Type B pancreatic cell (in vitro differentiated cells): ENCODE results near the gene GABRB3. TPM values are rescaled to one million over a fixed set of nuclear protein-coding genes. Genes with fewer than 3 reads are reported as not detected.

Source experiments
- DNase-seq: peaks from one replicate; pipeline ENCODE4 v3.0.0; 2021; ENCODE audit warnings: mixed read lengths; ENCODE audit not compliant: unreplicated experiment; ENCODE audit errors: extremely low spot score
- H3K27ac Mint-ChIP-seq: 2 replicates; pipeline ENCODE4 v1.8.0; 2021; ENCODE audit warnings: mild to moderate bottlenecking, mixed read lengths
- H3K27me3 Mint-ChIP-seq: 2 replicates; pipeline ENCODE4 v1.8.0; 2021; ENCODE audit warnings: mixed read lengths
- H3K36me3 Mint-ChIP-seq: 2 replicates; pipeline ENCODE4 v1.8.0; 2021; ENCODE audit warnings: mixed read lengths
- H3K4me1 Mint-ChIP-seq: one replicate; pipeline ENCODE4 v1.8.0; 2021; ENCODE audit warnings: mixed read lengths; ENCODE audit not compliant: unreplicated experiment
- H3K4me3 Mint-ChIP-seq: 2 replicates; pipeline ENCODE4 v1.8.0; 2021; ENCODE audit warnings: mild to moderate bottlenecking, mixed read lengths
- H3K9me3 Mint-ChIP-seq: 2 replicates; pipeline ENCODE4 v1.8.0; 2021; ENCODE audit warnings: mixed read lengths
- CTCF ChIP-seq: fragments of 200-600 bp; sonication (generic); conservative IDR thresholded peaks from 2 replicates; pipeline ENCODE4 v1.5.0; 2021; ENCODE audit warnings: antibody characterized with exemption, mild to moderate bottlenecking
- total RNA-seq: library from RNA; stranded (reverse); gene quantifications from 2 replicates; pipeline ENCODE4 v1.2.1, GENCODE V29; 2021; ENCODE audit warnings: low replicate concordance

The GABRB3 gene
- total RNA-seq, 1 donor from 2014 or later = 28.5 TPM

- H3K36me3 Mint-ChIP-seq = peaks cover 6% of the 10 kb centered on the region
- H3K27ac Mint-ChIP-seq = no peak overlapping the region
- H3K4me1 Mint-ChIP-seq = no peaks in the 10 kb centered on the region
- no peak overlapping the region for H3K4me3 Mint-ChIP-seq
- H3K9me3 Mint-ChIP-seq = peaks cover 7% of the 10 kb centered on the region
- no peak for DNase-seq
- no peaks in the 10 kb centered on the region for H3K27me3 Mint-ChIP-seq
- TF ChIP-seq CTCF = no peak
Observed at GRCh38 chr15:26731965-26732364, 40.9 kb downstream of the GABRB3 start.

GRCh38 chr15:26729581-26729980, 43.3 kb downstream of the GABRB3 start:
- peaks cover 7% of the 10 kb centered on the region for H3K9me3 Mint-ChIP-seq

GRCh38 chr15:26729030-26729429, 43.8 kb downstream of the GABRB3 start:
- no peaks in the 10 kb centered on the region for H3K4me1 Mint-ChIP-seq
- no peak for TF ChIP-seq CTCF
- no peaks in the 10 kb centered on the region for H3K27me3 Mint-ChIP-seq
- H3K4me3 Mint-ChIP-seq = no peak overlapping the region
- peaks cover 6% of the 10 kb centered on the region for H3K36me3 Mint-ChIP-seq
- no peak overlapping the region for H3K27ac Mint-ChIP-seq
- H3K9me3 Mint-ChIP-seq = peaks cover 7% of the 10 kb centered on the region
- DNase-seq = no peak

More at GRCh38 chr15:26729581-26729980, 43.3 kb downstream of the GABRB3 start:
- no peak overlapping the region for H3K4me3 Mint-ChIP-seq
- no peak overlapping the region for H3K27ac Mint-ChIP-seq
- DNase-seq = no peak
- H3K27me3 Mint-ChIP-seq = no peaks in the 10 kb centered on the region
- H3K36me3 Mint-ChIP-seq = peaks cover 6% of the 10 kb centered on the region
- no peak for TF ChIP-seq CTCF
- H3K4me1 Mint-ChIP-seq = no peaks in the 10 kb centered on the region

- no peak for TF ChIP-seq CTCF
- H3K27me3 Mint-ChIP-seq = peaks cover 14% of the 10 kb centered on the region
- no peaks in the 10 kb centered on the region for H3K9me3 Mint-ChIP-seq
- H3K27ac Mint-ChIP-seq = no peak overlapping the region
- no peaks in the 10 kb centered on the region for H3K36me3 Mint-ChIP-seq
- H3K4me3 Mint-ChIP-seq = no peak overlapping the region
- DNase-seq = no peak
- no peaks in the 10 kb centered on the region for H3K4me1 Mint-ChIP-seq
Observed at GRCh38 chr15:26724381-26725150, 48.3 kb downstream of the GABRB3 start.

- Mint-ChIP-seq H3K9me3 (peaks cover 1% of the 10 kb centered on the region), H3K4me3 (no peak overlapping the region), H3K36me3 (no peaks in the 10 kb centered on the region), H3K4me1 (no peaks in the 10 kb centered on the region), H3K27ac (no peak overlapping the region), H3K27me3 (peaks cover 14% of the 10 kb centered on the region)
- no peak for DNase-seq
- TF ChIP-seq CTCF = no peak
Observed at GRCh38 chr15:26722621-26723160, 50.2 kb downstream of the GABRB3 start.
